HG03457 (cell line): ENCODE data around the gene MID2.
"Not testable (repeated sequence)": the region's sequence is repeated elsewhere in the genome, so short reads cannot be mapped to it uniquely, and the experiment has no call there.

Experiments
- ATAC-seq: cut with Tn5 transposase; IDR thresholded peaks from one replicate; pipeline ENCODE4 v1.9.1; 2021; ENCODE audit warnings: moderate number of reproducible peaks; ENCODE audit not compliant: unreplicated experiment

The MID2 gene

GRCh38 chrX:107940095-107940494 lies 114.4 kb downstream of the MID2 start:
- no peak for ATAC-seq

GRCh38 chrX:107955337-107955736 lies 129.7 kb downstream of the MID2 start:
- ATAC-seq: not testable (repeated sequence)

- peak; percentile 99 for ATAC-seq
These were observed 143.0 kb downstream of the MID2 start for GRCh38 chrX:107968623-107969022.

GRCh38 chrX:107970073-107970472 lies 144.4 kb downstream of the MID2 start:
- ATAC-seq: no peak

GRCh38 chrX:107971636-107972035 lies 146.0 kb downstream of the MID2 start:
- ATAC-seq: no peak
